GM10248 (cell line): ENCODE data around the gene BFSP1.

Source experiments
- CTCF ChIA-PET: fragments of 300-600 bp; sonication (Branson Sonifier 250); formaldehyde crosslinking; extraction: SDS; loops from one replicate; lab custom pipeline; 2021; ENCODE audit warnings: antibody characterized with exemption; lab: Yijun Ruan, JAX
- POLR2A ChIA-PET: fragments of 350-650 bp; sonication (Branson Sonifier 250); formaldehyde crosslinking; extraction: SDS; loops from one replicate; lab custom pipeline; 2020; ENCODE audit warnings: antibody characterized with exemption; lab: Yijun Ruan, JAX
- DNase-seq: peaks from one replicate; pipeline ENCODE4 v3.0.0; 2012; ENCODE audit errors: extremely low spot score
- CTCF ChIP-seq: IDR thresholded peaks from 2 replicates; pipeline ENCODE4 v1.5.1; 2012; ENCODE audit warnings: mild to moderate bottlenecking, low read depth; ENCODE audit errors: extremely low read depth, missing control alignments, control extremely low read depth

Gene BFSP1

GRCh38 chr20:17530716-17531664 lies at the start of gene BFSP1:
Gene BFSP1, minus strand, starts transcription at chr20:17531379. Its CDS starts 50 bp downstream, at chr20:17531329.
- ChIA-PET POLR2A (no interaction called here), CTCF (interaction anchor here (1.2 to 1.7 kb wide), 5 partner anchors 18 to 367 kb away, joined by 3 to 6 read pairs (median 4); no protein-coding TSS in a partner anchor)
- peak; percentile 36 for DNase-seq
- no peak for TF ChIP-seq CTCF

- ChIA-PET POLR2A (no interaction called here), CTCF (interaction anchor here (4.3 kb wide), 1 partner anchor 11 kb away, joined by 14 read pairs; the partner anchor contains the start of gene DSTN)
- DNase-seq, result no peak
- no peak for TF ChIP-seq CTCF
Observed at GRCh38 chr20:17580895-17581294, 49.7 kb upstream of the BFSP1 start.

GRCh38 chr20:17579369-17580039 lies 48.3 kb upstream of the BFSP1 start:
- TF ChIP-seq CTCF, result no peak
- CTCF ChIA-PET, result interaction anchor here (0.9 to 4.3 kb wide), 3 partner anchors 8 to 11 kb away, joined by 3 to 14 read pairs (median 3); partner anchors contain the start of gene DSTN
- DNase-seq, result no peak
- POLR2A ChIA-PET, result no interaction called here

GRCh38 chr20:17576215-17576614 lies 45.0 kb upstream of the BFSP1 start:
- ChIA-PET POLR2A (no interaction called here), CTCF (no interaction called here)
- no peak for TF ChIP-seq CTCF
- DNase-seq, result no peak

GRCh38 chr20:17573463-17573862 lies 42.3 kb upstream of the BFSP1 start:
- ChIA-PET POLR2A (no interaction called here), CTCF (interaction anchor here (0.9 to 2.3 kb wide), 6 partner anchors 9 to 77 kb away, joined by 3 to 6 read pairs (median 5); no protein-coding TSS in a partner anchor)
- TF ChIP-seq CTCF, result no peak
- no peak for DNase-seq

- TF ChIP-seq CTCF, result no peak
- no peak for DNase-seq
- ChIA-PET POLR2A (no interaction called here), CTCF (interaction anchor here (1.0 to 2.1 kb wide), 4 partner anchors 11 to 366 kb away, joined by 3 to 6 read pairs (median 5); no protein-coding TSS in a partner anchor)
Observed at GRCh38 chr20:17572034-17572638, 41.0 kb upstream of the BFSP1 start.
